GM23248 (cell line): ENCODE measurements around the gene TNRC6C.

ENCODE experiments used
- EZH2 ChIP-seq: fragments of 200-600 bp; sonication (generic); IDR thresholded peaks from 2 replicates; pipeline ENCODE4 v1.6.1; 2018; ENCODE audit warnings: antibody characterized with exemption, mild to moderate bottlenecking; ENCODE audit not compliant: insufficient read depth, poor library complexity, severe bottlenecking
- EZH2phosphoT487 ChIP-seq: fragments of 200-600 bp; sonication (generic); IDR thresholded peaks from 2 replicates; pipeline ENCODE4 v1.6.1; 2018; ENCODE audit warnings: antibody characterized with exemption, moderate library complexity, mild to moderate bottlenecking, low read depth; ENCODE audit not compliant: insufficient read depth

DNA sequence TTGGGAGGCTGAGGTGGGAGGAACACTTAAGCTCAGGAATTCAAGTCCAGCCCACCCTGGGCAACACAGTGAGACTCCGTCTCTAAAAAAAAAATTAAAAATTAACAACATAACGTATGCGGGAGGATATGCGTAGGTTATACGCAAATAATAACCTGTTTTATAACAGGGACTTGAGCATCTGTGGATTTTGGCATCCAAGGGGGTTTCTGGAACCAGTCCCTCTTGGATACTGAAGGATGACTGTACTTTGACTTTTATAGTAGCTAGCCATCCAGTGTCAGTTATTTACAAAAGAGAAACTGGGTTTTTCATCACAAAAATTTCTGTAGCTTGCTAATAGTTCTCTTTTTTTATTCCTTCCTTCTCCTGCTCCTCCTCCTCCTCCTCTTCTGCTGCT, 64.5 kb downstream of the TNRC6C start:
- no peak for TF ChIP-seq EZH2
- TF ChIP-seq EZH2phosphoT487, result no peak
